Muscle of arm (tissue), 12 donors: ENCODE measurements around the gene SLC1A1. TPM values are rescaled to one million over a fixed set of nuclear protein-coding genes. Genes with fewer than 3 reads are reported as not detected.
"Not testable (repeated sequence)": the region's sequence is repeated elsewhere in the genome, so short reads cannot be mapped to it uniquely, and the experiment has no call there.

Source experiments
- DNase-seq: peaks from one replicate; pipeline ENCODE4 v3.0.0-alpha.2; 2013
- polyA plus RNA-seq, 12 donors: library from polyadenylated mRNA; unstranded; fragments of 120-200 nt; gene quantifications; one replicate each; pipeline ENCODE4 v1.2.1, GENCODE V29; 2013; ENCODE audit not compliant: insufficient read length in 12 of 12

Gene SLC1A1
- polyA plus RNA-seq, 12 donors = 0.33 to 5.7 (median 0.62) TPM; not detected in 1

DNA sequence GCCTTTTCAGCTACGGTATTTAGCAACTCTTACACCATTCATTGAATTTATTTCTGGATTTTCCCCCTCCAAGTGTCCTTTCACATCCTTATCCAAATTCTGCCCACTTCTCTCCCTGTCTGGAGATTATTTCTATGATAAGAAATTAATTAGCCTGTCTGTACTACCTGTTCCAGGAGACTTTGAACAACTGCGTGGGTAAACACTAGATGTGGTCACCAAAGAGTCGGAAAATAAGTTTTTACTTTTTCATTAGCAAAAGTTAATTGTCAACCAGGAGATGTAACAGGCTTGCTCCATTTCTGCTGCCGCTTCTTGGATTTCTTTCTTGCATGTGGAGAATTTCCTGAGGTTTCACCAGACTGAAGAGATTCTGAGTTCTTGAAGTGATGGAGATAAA lies 14.0 kb downstream of the SLC1A1 start:
- DNase-seq = no peak

GRCh38 chr9:4506490-4506889 lies 16.2 kb downstream of the SLC1A1 start:
- no peak for DNase-seq

DNA sequence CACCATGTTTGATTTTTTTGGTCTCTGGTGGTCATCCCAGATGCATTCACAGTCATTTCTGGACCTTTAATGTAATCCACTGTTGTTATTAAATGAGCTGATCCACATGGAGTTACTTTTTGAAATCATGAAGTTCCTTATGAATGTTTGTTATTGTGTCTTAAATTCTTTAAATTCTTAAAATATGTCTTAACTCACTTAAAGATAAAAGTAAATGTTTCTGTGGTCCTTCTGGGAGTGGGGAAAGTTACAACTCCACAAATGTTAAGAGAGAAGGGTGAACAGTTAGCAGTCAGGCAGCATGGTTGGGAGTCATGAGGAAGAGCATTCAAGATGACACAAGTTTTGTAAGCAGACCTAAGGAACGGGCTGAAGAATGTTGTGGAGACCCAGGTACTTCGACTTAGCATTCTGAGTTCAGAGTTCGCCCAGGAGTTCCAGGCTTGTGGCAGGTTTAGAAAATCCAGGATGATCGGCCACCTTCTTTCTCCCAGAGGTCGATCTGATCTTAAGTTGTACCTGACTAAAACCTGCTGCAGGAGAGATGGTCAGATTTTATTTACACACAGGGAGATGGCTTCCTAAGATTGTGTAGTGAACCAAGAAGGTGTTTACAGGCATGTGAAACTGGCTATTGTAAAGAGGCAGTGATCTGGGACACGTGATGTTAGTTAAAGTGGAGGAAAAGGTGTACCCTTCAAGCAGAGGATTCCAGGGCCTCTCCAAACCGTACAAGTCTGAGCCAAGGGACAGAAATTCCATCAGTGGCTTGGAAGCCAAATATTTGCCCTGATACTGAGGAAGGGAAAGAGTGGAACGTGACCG lies 17.2 kb downstream of the SLC1A1 start:
- DNase-seq = no peak

DNA sequence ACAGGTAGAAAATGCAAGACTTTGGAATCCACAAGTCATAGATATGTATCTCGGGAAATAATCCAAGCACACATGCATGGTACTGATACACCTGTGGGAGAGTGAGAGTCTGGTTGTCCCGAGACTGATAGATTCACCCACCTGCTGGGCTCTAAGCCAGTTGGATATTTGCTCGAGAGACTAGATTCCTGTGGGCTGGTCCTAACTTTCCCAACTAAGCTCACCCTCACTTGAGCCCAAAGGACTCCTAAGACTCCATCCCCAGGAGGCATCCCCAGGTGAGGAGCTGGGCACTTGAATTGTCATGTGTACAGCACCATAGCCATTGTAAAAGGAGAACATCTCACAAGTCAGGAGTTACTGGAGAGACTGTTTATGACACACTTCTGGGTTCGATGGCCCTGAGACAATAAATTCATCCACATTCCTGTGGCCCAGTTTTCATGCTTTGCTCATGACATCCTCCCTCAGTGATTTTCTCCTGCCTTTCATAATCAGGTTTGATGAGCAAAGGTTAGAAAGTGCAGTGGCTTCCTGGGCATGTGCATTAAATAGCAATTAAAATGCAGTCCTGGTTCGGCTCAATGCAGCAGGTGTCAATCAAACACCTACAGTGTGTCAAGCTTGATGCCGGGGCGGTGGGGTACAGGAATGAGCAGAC lies 18.1 kb downstream of the SLC1A1 start:
- DNase-seq = no peak

GRCh38 chr9:4508907-4509589 lies 18.8 kb downstream of the SLC1A1 start:
- DNase-seq = no peak

- no peak for DNase-seq
Measured at GRCh38 chr9:4509590-4509984, 19.3 kb downstream of the SLC1A1 start.

DNA sequence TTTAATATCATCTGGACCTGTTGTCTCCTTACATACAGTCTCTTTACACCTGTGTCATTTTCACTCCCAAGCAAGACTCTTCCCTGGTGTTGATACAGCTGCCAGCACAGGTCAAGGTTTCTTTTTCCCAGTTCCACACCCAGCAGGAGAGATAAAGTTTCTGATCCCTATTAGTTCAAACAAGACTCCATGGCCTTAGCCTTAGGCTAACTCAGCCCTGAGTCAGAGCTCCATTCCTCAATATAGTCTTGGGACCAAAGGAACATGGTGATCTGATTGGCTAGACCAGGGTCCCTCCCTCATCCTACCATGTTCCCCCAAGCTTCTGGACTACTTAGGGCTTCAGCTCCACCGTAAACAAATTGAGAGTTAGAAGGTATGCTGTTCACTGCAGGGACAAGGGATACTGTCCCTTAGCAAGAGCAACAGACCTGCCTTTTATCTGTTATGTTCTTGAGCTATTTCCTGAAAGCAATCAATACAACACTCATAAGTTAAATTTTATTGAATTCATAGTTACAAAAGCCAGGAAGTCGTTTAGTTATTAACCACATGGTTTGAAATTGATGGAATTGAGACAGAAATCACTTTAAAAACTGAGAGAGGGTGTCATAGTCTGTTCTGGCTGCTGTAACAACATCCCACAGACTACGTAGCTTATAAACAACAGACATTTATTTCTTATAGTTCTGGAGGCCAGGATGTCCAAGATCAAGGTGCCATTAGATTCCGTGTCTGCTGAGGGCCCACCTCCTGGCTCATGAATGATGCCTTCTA lies 20.5 kb downstream of the SLC1A1 start:
- DNase-seq = no peak

GRCh38 chr9:4514252-4515128 lies 24.2 kb downstream of the SLC1A1 start:
- no peak for DNase-seq

DNA sequence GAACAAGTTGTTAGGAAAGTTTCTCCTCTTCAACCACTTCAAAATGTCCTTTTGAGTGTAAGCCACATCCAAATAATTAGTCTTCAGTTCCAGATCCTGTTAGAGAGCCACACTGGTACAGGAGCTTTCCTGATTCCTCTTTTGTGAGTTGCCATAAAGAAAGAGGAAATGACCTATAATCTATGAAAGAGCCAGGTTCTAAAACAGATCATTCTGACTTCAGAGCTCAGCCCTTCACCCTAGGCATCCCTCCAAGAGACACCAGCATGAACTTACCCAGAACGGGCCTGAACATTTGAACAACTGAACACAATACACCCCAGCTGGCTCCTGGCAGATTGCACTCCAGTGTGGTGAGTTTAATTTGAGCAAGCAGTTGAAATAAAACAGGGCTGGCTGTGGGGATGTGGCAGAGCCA lies 25.7 kb downstream of the SLC1A1 start:
- DNase-seq = no peak

DNA sequence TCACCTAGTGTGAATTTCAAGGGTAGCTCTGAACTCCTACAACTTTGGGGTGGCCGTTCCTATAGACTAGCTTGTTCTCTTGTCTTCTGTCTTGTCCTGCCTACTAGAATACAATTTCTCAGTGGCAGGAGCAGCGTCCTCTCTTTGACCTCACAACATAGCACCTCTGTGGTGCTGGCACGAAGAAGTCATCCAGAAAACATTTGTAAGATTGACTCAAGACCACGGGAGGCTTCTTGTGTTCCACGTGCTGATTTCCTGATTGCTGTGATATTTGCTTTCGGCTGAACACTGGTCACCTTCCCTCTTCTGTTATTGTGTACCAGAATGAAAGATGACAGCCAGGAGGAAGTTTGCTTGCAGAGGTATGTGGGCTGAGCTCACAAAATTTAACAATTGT lies 27.0 kb downstream of the SLC1A1 start:
- DNase-seq = no peak

GRCh38 chr9:4519604-4520003 lies 29.3 kb downstream of the SLC1A1 start:
- DNase-seq = no peak

GRCh38 chr9:4520055-4520454 lies 29.8 kb downstream of the SLC1A1 start:
- no peak for DNase-seq

DNA sequence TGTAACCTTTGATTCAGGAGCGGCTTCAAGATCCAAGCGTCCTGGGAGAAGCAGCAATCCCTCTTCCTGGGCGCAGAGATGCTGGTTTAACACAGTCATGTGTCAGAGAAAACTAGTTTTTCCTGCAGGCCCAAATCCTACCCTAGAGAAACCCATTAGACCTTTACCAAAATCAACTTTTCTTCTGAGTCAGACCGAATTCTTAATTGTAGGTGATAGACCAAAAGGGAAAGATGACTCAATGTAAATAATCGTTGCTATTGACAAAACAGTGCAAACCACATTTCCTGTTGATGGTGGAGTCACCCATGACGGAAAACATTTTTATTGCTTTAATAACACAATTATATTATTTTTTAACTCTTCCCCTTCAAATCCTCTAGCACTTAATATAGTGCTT lies 40.1 kb downstream of the SLC1A1 start:
- no peak for DNase-seq

GRCh38 chr9:4530831-4531230 lies 40.6 kb downstream of the SLC1A1 start:
- DNase-seq = not testable (repeated sequence)

GRCh38 chr9:4531355-4531754 lies 41.1 kb downstream of the SLC1A1 start:
- not testable (repeated sequence) for DNase-seq

DNA sequence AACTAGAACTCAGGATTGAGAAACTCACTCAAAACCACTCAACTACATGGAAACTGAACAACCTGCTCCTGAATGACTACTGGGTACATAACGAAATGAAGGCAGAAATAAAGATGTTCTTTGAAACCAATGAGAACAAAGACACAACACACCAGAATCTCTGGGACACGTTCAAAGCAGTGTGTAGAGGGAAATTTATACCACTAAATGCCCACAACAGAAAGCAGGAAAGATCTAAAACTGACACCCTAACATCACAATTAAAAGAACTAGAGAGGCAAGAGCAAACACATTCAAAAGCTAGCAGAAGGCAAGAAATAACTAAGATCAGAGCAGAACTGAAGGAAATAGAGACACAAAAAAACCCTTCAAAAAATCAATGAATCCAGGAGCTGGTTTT lies 43.6 kb downstream of the SLC1A1 start:
- not testable (repeated sequence) for DNase-seq

GRCh38 chr9:4536196-4536595 lies 45.9 kb downstream of the SLC1A1 start:
- not testable (repeated sequence) for DNase-seq

DNA sequence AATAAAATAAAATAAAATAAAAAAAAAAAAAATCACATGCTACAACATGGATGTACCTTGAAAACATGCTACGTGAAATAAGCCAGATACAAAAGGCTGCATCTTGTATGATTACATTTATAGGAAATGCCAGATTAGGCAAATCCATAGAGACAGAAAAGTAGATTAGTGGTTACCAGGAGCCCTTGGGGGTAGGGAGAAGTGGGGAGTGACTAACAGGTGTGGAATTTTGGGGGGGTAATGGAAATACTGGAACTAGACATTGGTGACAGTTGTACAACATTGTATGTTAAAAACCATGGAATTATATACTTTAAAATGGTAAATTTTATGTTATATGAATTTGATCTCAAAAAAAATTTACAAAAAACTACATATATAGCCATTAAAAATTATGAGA lies 47.3 kb downstream of the SLC1A1 start:
- DNase-seq = no peak

GRCh38 chr9:4538107-4538506 lies 47.8 kb downstream of the SLC1A1 start:
- DNase-seq = no peak

DNA sequence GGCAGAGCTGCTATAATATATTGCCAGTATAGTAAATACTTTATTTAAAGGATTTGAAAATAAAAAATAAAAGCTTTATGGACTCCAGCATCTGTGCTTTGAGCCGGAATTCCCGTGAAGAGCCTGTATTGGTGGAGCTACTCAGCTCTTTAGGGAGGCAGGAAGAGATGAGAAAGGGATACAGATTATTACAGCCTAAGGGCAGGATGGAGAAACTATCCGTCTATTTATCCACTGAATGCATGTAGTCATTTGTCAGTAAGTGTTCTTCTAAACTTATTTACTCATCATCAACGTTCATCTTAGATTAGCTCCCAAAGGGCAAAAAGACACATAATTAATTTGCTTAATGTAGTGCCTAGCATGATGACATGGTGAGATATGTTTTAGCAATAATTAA lies 48.4 kb downstream of the SLC1A1 start:
- no peak for DNase-seq

DNA sequence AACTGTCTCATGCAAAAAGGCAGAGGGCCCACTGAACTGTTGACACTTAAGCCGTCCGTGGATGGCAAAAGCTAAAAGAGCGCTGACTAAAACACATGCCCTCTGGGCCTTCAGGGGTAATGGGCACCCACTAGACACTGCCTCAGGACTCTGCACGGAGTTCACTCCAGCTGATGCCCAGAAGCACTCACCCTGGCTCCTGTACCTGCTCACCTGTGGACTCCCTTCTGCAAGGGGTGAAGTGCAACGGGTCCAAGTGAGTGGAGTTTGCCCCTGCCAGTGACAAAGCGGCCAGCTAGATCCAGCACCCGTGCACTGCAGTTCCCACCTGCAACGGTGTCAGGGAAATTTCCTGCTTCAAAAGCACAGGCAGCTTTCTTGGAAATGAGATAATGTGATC lies 50.2 kb downstream of the SLC1A1 start:
- no peak for DNase-seq
